HG03457 (cell line): ENCODE results near the gene PLEKHM3.
"Not testable (repeated sequence)": the region's sequence is repeated elsewhere in the genome, so short reads cannot be mapped to it uniquely, and the experiment has no call there.

ENCODE experiments used
- ATAC-seq: cut with Tn5 transposase; IDR thresholded peaks from one replicate; pipeline ENCODE4 v1.9.1; 2021; ENCODE audit warnings: moderate number of reproducible peaks; ENCODE audit not compliant: unreplicated experiment

The PLEKHM3 gene

GRCh38 chr2:207835805-207836204 is 189.5 kb downstream of the PLEKHM3 start:
- ATAC-seq, result no peak

GRCh38 chr2:207833251-207833751 is 192.0 kb downstream of the PLEKHM3 start:
- peak; percentile 90 for ATAC-seq

- no peak for ATAC-seq
Observed at GRCh38 chr2:207831584-207832248, 193.6 kb downstream of the PLEKHM3 start.

- ATAC-seq, result no peak
Observed at GRCh38 chr2:207830778-207831438, 194.4 kb downstream of the PLEKHM3 start.

- ATAC-seq, result no peak
Observed at GRCh38 chr2:207828361-207829057, 196.8 kb downstream of the PLEKHM3 start.

GRCh38 chr2:207825978-207826377 is 199.3 kb downstream of the PLEKHM3 start:
- ATAC-seq, result no peak

- ATAC-seq, result no peak
Observed at GRCh38 chr2:207825045-207825954, 200.0 kb downstream of the PLEKHM3 start.

GRCh38 chr2:207823865-207824264 is 201.5 kb downstream of the PLEKHM3 start:
- ATAC-seq, result no peak

GRCh38 chr2:207819839-207820784 is 205.2 kb downstream of the PLEKHM3 start:
- no peak for ATAC-seq

- ATAC-seq, result no peak
Observed at GRCh38 chr2:207819021-207819797, 206.1 kb downstream of the PLEKHM3 start.

GRCh38 chr2:207816546-207816945 is 208.8 kb downstream of the PLEKHM3 start:
- ATAC-seq, result no peak

- no peak for ATAC-seq
Observed at GRCh38 chr2:207815254-207815653, 210.1 kb downstream of the PLEKHM3 start.

GRCh38 chr2:207813942-207814341 is 211.4 kb downstream of the PLEKHM3 start:
- ATAC-seq, result no peak

GRCh38 chr2:207813221-207813916 is 212.0 kb downstream of the PLEKHM3 start:
- no peak for ATAC-seq

- no peak for ATAC-seq
Observed at GRCh38 chr2:207812726-207813080, 212.6 kb downstream of the PLEKHM3 start.

GRCh38 chr2:207812058-207812725 is 213.1 kb downstream of the PLEKHM3 start:
- no peak for ATAC-seq

GRCh38 chr2:207811658-207812057 is 213.7 kb downstream of the PLEKHM3 start:
- ATAC-seq, result not testable (repeated sequence)
